Measurements from ENCODE around the gene PTPN7. TPM values are rescaled to one million over a fixed set of nuclear protein-coding genes. Genes with fewer than 3 reads are reported as not detected.

Gene PTPN7
- total RNA-seq, 1 donor from 2014 or later, result not detected

DNA sequence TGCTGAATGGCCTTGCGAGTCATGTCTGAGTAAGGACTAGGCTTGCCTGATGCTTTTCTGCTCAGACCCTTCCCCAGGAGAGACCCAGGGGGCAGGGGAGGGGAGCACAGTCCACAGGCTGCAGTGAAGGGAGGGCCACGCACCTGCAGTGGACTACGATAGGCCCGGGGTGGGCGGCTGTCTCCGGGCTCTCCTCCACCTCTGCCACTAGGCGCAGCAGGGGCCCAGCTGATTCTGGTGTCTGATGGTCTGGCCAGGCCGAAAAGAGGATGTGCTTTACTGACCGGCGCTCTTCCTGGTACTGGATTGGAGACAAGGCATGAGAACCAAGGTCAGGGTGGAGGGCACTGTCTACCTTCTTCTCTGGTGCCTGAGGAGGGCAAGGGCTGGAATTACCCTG, 8.0 kb downstream of the PTPN7 start:
- no peaks in the 10 kb centered on the region for H3K79me2 ChIP-seq (ENCODE audit: low read depth)
- no peak for TF ChIP-seq EZH2phosphoT487 (IDR thresholded peaks at IDR 0.05)
- no peak for TF ChIP-seq CTCF (IDR thresholded peaks at IDR 0.05)
- TF ChIP-seq EZH2 (IDR thresholded peaks at IDR 0.05), result no peak
- peaks cover 10% of the 10 kb centered on the region for H3K27me3 Mint-ChIP-seq (ENCODE audit: insufficient read depth, low read depth)
- no peak overlapping the region for H3K4me2 ChIP-seq
- H3K9ac ChIP-seq, result no peak overlapping the region
- H3K36me3 Mint-ChIP-seq, result no peaks in the 10 kb centered on the region
- H3K4me3 ChIP-seq, result no peak overlapping the region
- H3K9me3 Mint-ChIP-seq, result no peaks in the 10 kb centered on the region
- no peaks in the 10 kb centered on the region for H4K20me1 ChIP-seq (ENCODE audit: low read depth)
- H3K27ac Mint-ChIP-seq, result no peak overlapping the region
- no peak for DNase-seq (ENCODE audit: low spot score)
- no peaks in the 10 kb centered on the region for H3K4me1 ChIP-seq
- no peak overlapping the region for H3K27ac ChIP-seq
- H3K27me3 ChIP-seq, result no peaks in the 10 kb centered on the region
- H3K4me3 Mint-ChIP-seq, result no peak overlapping the region
- H3F3A ChIP-seq (ENCODE audit: low read depth), result no peaks in the 10 kb centered on the region
- no peaks in the 10 kb centered on the region for H3K36me3 ChIP-seq
- no peaks in the 10 kb centered on the region for H3K9me3 ChIP-seq (ENCODE audit: low read depth)
- H3K4me1 Mint-ChIP-seq, result peaks cover 9% of the 10 kb centered on the region
- no peak overlapping the region for H2AFZ ChIP-seq (replicated peaks)

DNA sequence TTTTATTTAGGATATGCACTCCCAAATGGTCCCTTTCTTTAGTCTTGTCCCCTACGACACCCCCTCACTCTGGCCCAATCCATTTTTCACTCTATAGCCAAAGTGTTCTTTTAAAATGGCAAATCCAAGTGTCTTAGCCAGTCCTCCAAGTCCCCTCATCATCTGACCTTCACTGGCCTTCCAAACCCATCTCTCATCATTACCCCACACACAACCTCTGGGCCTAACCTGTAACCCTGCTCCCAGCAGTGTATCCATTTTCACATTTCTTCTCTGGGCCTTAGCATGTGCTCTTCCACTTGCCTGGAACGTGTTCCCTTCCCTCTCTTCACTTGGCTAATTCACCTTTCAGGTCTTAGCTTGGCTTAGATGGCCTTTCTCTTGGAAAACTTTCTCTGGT, 9.4 kb downstream of the PTPN7 start:
- H3K9ac ChIP-seq, result no peak overlapping the region
- H3K27me3 ChIP-seq, result peaks cover under 1% of the 10 kb centered on the region
- TF ChIP-seq CTCF (IDR thresholded peaks at IDR 0.05) (no peak), EZH2phosphoT487 (IDR thresholded peaks at IDR 0.05) (no peak), EZH2 (IDR thresholded peaks at IDR 0.05) (no peak)
- H3K4me3 ChIP-seq, result no peak overlapping the region
- peaks cover 8% of the 10 kb centered on the region for H3K27me3 Mint-ChIP-seq (ENCODE audit: insufficient read depth, low read depth)
- H3K4me1 Mint-ChIP-seq, result peaks cover 5% of the 10 kb centered on the region
- H3K4me2 ChIP-seq, result no peak overlapping the region
- H3K4me3 Mint-ChIP-seq, result no peak overlapping the region
- H3K27ac Mint-ChIP-seq, result no peak overlapping the region
- no peaks in the 10 kb centered on the region for H3K4me1 ChIP-seq
- no peaks in the 10 kb centered on the region for H3K36me3 ChIP-seq
- H3K36me3 Mint-ChIP-seq, result no peaks in the 10 kb centered on the region
- no peaks in the 10 kb centered on the region for H3K79me2 ChIP-seq (ENCODE audit: low read depth)
- H3F3A ChIP-seq (ENCODE audit: low read depth), result no peaks in the 10 kb centered on the region
- no peak overlapping the region for H3K27ac ChIP-seq
- DNase-seq (ENCODE audit: low spot score), result no peak
- H3K9me3 Mint-ChIP-seq, result no peaks in the 10 kb centered on the region
- H3K9me3 ChIP-seq (ENCODE audit: low read depth), result no peaks in the 10 kb centered on the region
- no peak overlapping the region for H2AFZ ChIP-seq (replicated peaks)
- no peaks in the 10 kb centered on the region for H4K20me1 ChIP-seq (ENCODE audit: low read depth)

DNA sequence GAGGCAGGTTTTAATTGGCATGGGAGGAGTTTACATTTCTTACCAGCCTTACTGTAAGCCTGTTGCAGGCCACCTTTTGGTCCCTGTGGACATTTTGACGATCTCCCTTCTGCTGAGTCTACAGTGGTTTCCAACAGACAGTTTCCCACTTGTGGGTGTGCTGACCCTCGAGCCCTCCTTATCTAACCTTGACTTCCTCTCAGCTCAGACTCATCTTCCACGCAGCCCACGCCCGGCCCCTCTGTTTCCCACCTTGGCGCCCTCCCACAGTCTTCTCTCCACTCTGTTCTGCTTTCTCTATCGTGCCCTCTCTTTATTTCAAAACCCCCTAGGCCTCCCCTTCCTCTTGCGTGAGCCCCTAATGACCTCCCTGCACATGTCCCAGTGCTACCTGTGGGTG, 9.8 kb downstream of the PTPN7 start:
- H4K20me1 ChIP-seq (ENCODE audit: low read depth), result no peaks in the 10 kb centered on the region
- TF ChIP-seq EZH2phosphoT487 (IDR thresholded peaks at IDR 0.05), result no peak
- no peak for TF ChIP-seq EZH2 (IDR thresholded peaks at IDR 0.05)
- no peak for TF ChIP-seq CTCF (IDR thresholded peaks at IDR 0.05)
- H3K79me2 ChIP-seq (ENCODE audit: low read depth), result no peaks in the 10 kb centered on the region
- Mint-ChIP-seq H3K4me1 (peaks cover 5% of the 10 kb centered on the region), H3K4me3 (no peak overlapping the region), H3K27ac (no peak overlapping the region), H3K27me3 (ENCODE audit: insufficient read depth, low read depth) (peaks cover 8% of the 10 kb centered on the region), H3K36me3 (no peaks in the 10 kb centered on the region), H3K9me3 (no peaks in the 10 kb centered on the region)
- no peak overlapping the region for H3K9ac ChIP-seq
- H2AFZ ChIP-seq (replicated peaks), result no peak overlapping the region
- H3K27me3 ChIP-seq, result peaks cover 5% of the 10 kb centered on the region
- H3K36me3 ChIP-seq, result no peaks in the 10 kb centered on the region
- no peaks in the 10 kb centered on the region for H3F3A ChIP-seq (ENCODE audit: low read depth)
- H3K4me2 ChIP-seq, result no peak overlapping the region
- H3K4me3 ChIP-seq, result no peak overlapping the region
- no peak for DNase-seq (ENCODE audit: low spot score)
- no peak overlapping the region for H3K27ac ChIP-seq
- no peaks in the 10 kb centered on the region for H3K4me1 ChIP-seq
- H3K9me3 ChIP-seq (ENCODE audit: low read depth), result no peaks in the 10 kb centered on the region

Measured in neural progenitor cell (in vitro differentiated cells).